Liver (tissue), 3 donors: Measurements from ENCODE around the gene C11orf68.

Experiments
- ATF3 ChIP-seq: IDR thresholded peaks from 2 replicates; pipeline ENCODE4 v1.6.1; 2016; ENCODE audit warnings: antibody characterized with exemption
- FOXA1 ChIP-seq: IDR thresholded peaks from 2 replicates; pipeline ENCODE4 v1.6.1; 2016; ENCODE audit warnings: antibody characterized with exemption
- FOXA2 ChIP-seq: IDR thresholded peaks from 2 replicates; pipeline ENCODE4 v1.6.1; 2016; ENCODE audit warnings: antibody characterized with exemption
- JUND ChIP-seq, 2 donors: IDR thresholded peaks; 2 replicates each; pipeline ENCODE4 v1.6.1; 2016; ENCODE audit warnings: antibody characterized with exemption in 2 of 2
- RAD21 ChIP-seq, 2 donors: IDR thresholded peaks; 2 replicates each; pipeline ENCODE4 v1.6.1; 2016; ENCODE audit warnings: antibody characterized with exemption in 2 of 2, mild to moderate bottlenecking in 2 of 2
- TAF1 ChIP-seq: conservative IDR thresholded peaks from 2 replicates; pipeline ENCODE4 v1.6.1; 2016; ENCODE audit warnings: antibody characterized with exemption, mild to moderate bottlenecking
- TF ChIP-seq, protein P1 (sequence below): fragments of 150-350 bp; IDR thresholded peaks from 2 replicates; pipeline ENCODE4 v1.5.1; 2017; ENCODE audit warnings: improper control_type of control experiment, low read depth, low read length; ENCODE audit not compliant: missing input control
- TF ChIP-seq, protein P2 (sequence below): IDR thresholded peaks from 2 replicates; pipeline ENCODE4 v1.6.1; 2016; ENCODE audit warnings: antibody characterized with exemption
- TF ChIP-seq, protein P3 (sequence below): IDR thresholded peaks from 2 replicates; pipeline ENCODE4 v1.6.1; 2016; ENCODE audit warnings: antibody characterized with exemption
- donor health status: healthy.
- donor health status: healthy.

GRCh38 chr11:65911682-65912568 is 6.9 kb downstream of the C11orf68 start:
- TF ChIP-seq, protein P1, sequence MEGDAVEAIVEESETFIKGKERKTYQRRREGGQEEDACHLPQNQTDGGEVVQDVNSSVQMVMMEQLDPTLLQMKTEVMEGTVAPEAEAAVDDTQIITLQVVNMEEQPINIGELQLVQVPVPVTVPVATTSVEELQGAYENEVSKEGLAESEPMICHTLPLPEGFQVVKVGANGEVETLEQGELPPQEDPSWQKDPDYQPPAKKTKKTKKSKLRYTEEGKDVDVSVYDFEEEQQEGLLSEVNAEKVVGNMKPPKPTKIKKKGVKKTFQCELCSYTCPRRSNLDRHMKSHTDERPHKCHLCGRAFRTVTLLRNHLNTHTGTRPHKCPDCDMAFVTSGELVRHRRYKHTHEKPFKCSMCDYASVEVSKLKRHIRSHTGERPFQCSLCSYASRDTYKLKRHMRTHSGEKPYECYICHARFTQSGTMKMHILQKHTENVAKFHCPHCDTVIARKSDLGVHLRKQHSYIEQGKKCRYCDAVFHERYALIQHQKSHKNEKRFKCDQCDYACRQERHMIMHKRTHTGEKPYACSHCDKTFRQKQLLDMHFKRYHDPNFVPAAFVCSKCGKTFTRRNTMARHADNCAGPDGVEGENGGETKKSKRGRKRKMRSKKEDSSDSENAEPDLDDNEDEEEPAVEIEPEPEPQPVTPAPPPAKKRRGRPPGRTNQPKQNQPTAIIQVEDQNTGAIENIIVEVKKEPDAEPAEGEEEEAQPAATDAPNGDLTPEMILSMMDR, result peak; percentile 19
- no peak for TF ChIP-seq JUND (IDR thresholded peaks at IDR 0.05)
- TF ChIP-seq TAF1, result no peak
- no peak for TF ChIP-seq FOXA1
- TF ChIP-seq, protein P2, sequence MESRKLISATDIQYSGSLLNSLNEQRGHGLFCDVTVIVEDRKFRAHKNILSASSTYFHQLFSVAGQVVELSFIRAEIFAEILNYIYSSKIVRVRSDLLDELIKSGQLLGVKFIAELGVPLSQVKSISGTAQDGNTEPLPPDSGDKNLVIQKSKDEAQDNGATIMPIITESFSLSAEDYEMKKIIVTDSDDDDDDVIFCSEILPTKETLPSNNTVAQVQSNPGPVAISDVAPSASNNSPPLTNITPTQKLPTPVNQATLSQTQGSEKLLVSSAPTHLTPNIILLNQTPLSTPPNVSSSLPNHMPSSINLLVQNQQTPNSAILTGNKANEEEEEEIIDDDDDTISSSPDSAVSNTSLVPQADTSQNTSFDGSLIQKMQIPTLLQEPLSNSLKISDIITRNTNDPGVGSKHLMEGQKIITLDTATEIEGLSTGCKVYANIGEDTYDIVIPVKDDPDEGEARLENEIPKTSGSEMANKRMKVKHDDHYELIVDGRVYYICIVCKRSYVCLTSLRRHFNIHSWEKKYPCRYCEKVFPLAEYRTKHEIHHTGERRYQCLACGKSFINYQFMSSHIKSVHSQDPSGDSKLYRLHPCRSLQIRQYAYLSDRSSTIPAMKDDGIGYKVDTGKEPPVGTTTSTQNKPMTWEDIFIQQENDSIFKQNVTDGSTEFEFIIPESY, result no peak
- peak; percentile 51 to 70 for TF ChIP-seq RAD21 (IDR thresholded peaks at IDR 0.05)
- no peak for TF ChIP-seq FOXA2
- TF ChIP-seq, protein P3, sequence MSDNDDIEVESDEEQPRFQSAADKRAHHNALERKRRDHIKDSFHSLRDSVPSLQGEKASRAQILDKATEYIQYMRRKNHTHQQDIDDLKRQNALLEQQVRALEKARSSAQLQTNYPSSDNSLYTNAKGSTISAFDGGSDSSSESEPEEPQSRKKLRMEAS, result no peak
- TF ChIP-seq ATF3, result no peak
